Liver (tissue), 9 donors: ENCODE data around the gene ZNF550. TPM values are rescaled to one million over a fixed set of nuclear protein-coding genes. Genes with fewer than 3 reads are reported as not detected.
A peak's percentile ranks its signal among the peaks of the same experiment; 100 is the strongest.

Experiments
- DNase-seq: peaks from one replicate; pipeline ENCODE4 v3.0.0-alpha.2; 2017; ENCODE audit warnings: low spot score
- H3K27ac ChIP-seq, 2 donors: one replicate each; pipeline ENCODE4 v1.7.0; 2013; ENCODE audit warnings: inconsistent platforms in 2 of 2, low read length in 2 of 2, control low read depth in 1 of 2, low read depth in 1 of 2, mild to moderate bottlenecking in 1 of 2
- H3K27me3 ChIP-seq, 4 donors: one replicate each; pipeline versions ENCODE4 v1.6.1 to v1.7.0; 2013; ENCODE audit warnings: low read length in 3 of 4, inconsistent platforms in 1 of 4, mild to moderate bottlenecking in 1 of 4, moderate library complexity in 1 of 4; ENCODE audit not compliant: control insufficient read depth in 4 of 4, insufficient read depth in 4 of 4
- H3K36me3 ChIP-seq, 4 donors: one replicate each; pipeline versions ENCODE4 v1.6.1 to v1.7.0; 2013; ENCODE audit warnings: low read length in 3 of 4, mild to moderate bottlenecking in 3 of 4, low read depth in 1 of 4, moderate library complexity in 1 of 4; ENCODE audit not compliant: control insufficient read depth in 4 of 4, insufficient read depth in 3 of 4
- H3K4me1 ChIP-seq, 4 donors: one replicate each; pipeline versions ENCODE4 v1.6.1 to v1.7.0; 2013; ENCODE audit warnings: low read length in 3 of 4, mild to moderate bottlenecking in 3 of 4, moderate library complexity in 1 of 4; ENCODE audit not compliant: control insufficient read depth in 4 of 4, insufficient read depth in 4 of 4
- H3K4me3 ChIP-seq, 3 donors: one replicate each; pipeline versions ENCODE4 v1.6.1 to v1.7.0; 2013; ENCODE audit warnings: low read length in 3 of 3, control low read depth in 1 of 3, low read depth in 1 of 3, mild to moderate bottlenecking in 1 of 3
- H3K9ac ChIP-seq, 2 donors: one replicate each; pipeline ENCODE4 v1.7.0; 2013; ENCODE audit warnings: low read length in 2 of 2, mild to moderate bottlenecking in 2 of 2, moderate library complexity in 2 of 2, control low read depth in 1 of 2, low read depth in 1 of 2
- H3K9me3 ChIP-seq, 4 donors: one replicate each; pipeline versions ENCODE4 v1.6.1 to v1.7.0; 2013; ENCODE audit warnings: low read length in 3 of 4; ENCODE audit not compliant: control insufficient read depth in 4 of 4
- ATF3 ChIP-seq: IDR thresholded peaks from 2 replicates; pipeline ENCODE4 v1.6.1; 2016; ENCODE audit warnings: antibody characterized with exemption
- CTCF ChIP-seq: fragments of 150-350 bp; IDR thresholded peaks from 2 replicates; pipeline ENCODE4 v1.5.1; 2017; ENCODE audit warnings: improper control_type of control experiment, low read depth, low read length; ENCODE audit not compliant: missing input control
- EGR1 ChIP-seq, 2 donors: IDR thresholded peaks; 2 replicates each; pipeline ENCODE4 v1.6.1; 2016 to 2018; ENCODE audit warnings: antibody characterized with exemption in 2 of 2, low read depth in 2 of 2
- FOXA1 ChIP-seq: IDR thresholded peaks from 2 replicates; pipeline ENCODE4 v1.6.1; 2016; ENCODE audit warnings: antibody characterized with exemption
- FOXA2 ChIP-seq: IDR thresholded peaks from 2 replicates; pipeline ENCODE4 v1.6.1; 2016; ENCODE audit warnings: antibody characterized with exemption
- GABPA ChIP-seq, 2 donors: IDR thresholded peaks in 1 of 2; conservative IDR thresholded peaks in 1 of 2; 2 replicates each; pipeline ENCODE4 v1.6.1; 2016; ENCODE audit warnings: antibody characterized with exemption in 2 of 2, mild to moderate bottlenecking in 1 of 2, moderate library complexity in 1 of 2
- HNF4A ChIP-seq, 2 donors: conservative IDR thresholded peaks; 2 replicates each; pipeline ENCODE4 v1.6.1; 2016; ENCODE audit warnings: antibody characterized with exemption in 2 of 2, mild to moderate bottlenecking in 2 of 2
- HNF4G ChIP-seq: IDR thresholded peaks from 2 replicates; pipeline ENCODE4 v1.6.1; 2016; ENCODE audit warnings: antibody characterized with exemption
- JUND ChIP-seq, 2 donors: IDR thresholded peaks; 2 replicates each; pipeline ENCODE4 v1.6.1; 2016; ENCODE audit warnings: antibody characterized with exemption in 2 of 2
- MAX ChIP-seq: IDR thresholded peaks from 2 replicates; pipeline ENCODE4 v1.6.1; 2016; ENCODE audit warnings: antibody characterized with exemption
- NR2F2 ChIP-seq: IDR thresholded peaks from 2 replicates; pipeline ENCODE4 v1.6.1; 2016; ENCODE audit warnings: antibody characterized with exemption
- RAD21 ChIP-seq, 2 donors: IDR thresholded peaks; 2 replicates each; pipeline ENCODE4 v1.6.1; 2016; ENCODE audit warnings: antibody characterized with exemption in 2 of 2, mild to moderate bottlenecking in 2 of 2
- REST ChIP-seq: IDR thresholded peaks from 2 replicates; pipeline ENCODE4 v1.6.1; 2016; ENCODE audit warnings: antibody characterized with exemption, mild to moderate bottlenecking
- RXRA ChIP-seq, 2 donors: IDR thresholded peaks; 2 replicates each; pipeline ENCODE4 v1.6.1; 2017 to 2018; ENCODE audit warnings: antibody characterized with exemption in 2 of 2, mild to moderate bottlenecking in 1 of 2
- TAF1 ChIP-seq: conservative IDR thresholded peaks from 2 replicates; pipeline ENCODE4 v1.6.1; 2016; ENCODE audit warnings: antibody characterized with exemption, mild to moderate bottlenecking
- YY1 ChIP-seq: IDR thresholded peaks from 2 replicates; pipeline ENCODE4 v1.6.1; 2016; ENCODE audit warnings: antibody characterized with exemption, mild to moderate bottlenecking
- ZBTB33 ChIP-seq: IDR thresholded peaks from 2 replicates; pipeline ENCODE4 v1.6.1; 2016; ENCODE audit warnings: antibody characterized with exemption
- WGBS: extraction: QIAGEN DNeasy Blood & Tissue Kit; methylation state at CpG from one replicate; pipeline ENCODE4 v1.1.7; 2013; 5-methylcytosine and 5-hydroxymethylcytosine counted together
- polyA plus RNA-seq, 2 donors: library from polyadenylated mRNA; stranded (reverse) in 1 of 2; unstranded in 1 of 2; fragments of 200-250 nt in 1 of 2; fragments of >200 nt in 1 of 2; fragmentation: Nextera tagmentation in 1 of 2; extraction: Ambion mirVana in 1 of 2; gene quantifications; one replicate each; pipeline versions ENCODE4 v1.2.1 to v1.2.3, GENCODE V29; 2013 to 2015
- total RNA-seq, 2 donors: library from RNA; depleted of rRNA; stranded (reverse); fragments of >200 nt; gene quantifications; one replicate each; pipeline ENCODE4 v1.2.3, GENCODE V29; 2014
- donor health status: healthy.
- donor health status: healthy.
- donor health status: healthy.
- donor health status: healthy.
- donor health status: healthy.

The ZNF550 gene
- total and polyA plus RNA-seq, 4 donors, result 0.96 to 4.8 (median 3.7) TPM

- Histone ChIP-seq H3K36me3 (peaks cover 45 to 94% (median 88%) of the 10 kb centered on the region in 4 donors), H3K4me1 (no peaks in the 10 kb centered on the region), H3K9ac (no peak overlapping the region), H3K4me3 (peak overlapping the region in 2 of 3 donors; percentile 22 to 80), H3K27ac (no peak overlapping the region), H3K9me3 (peaks cover 54 to 97% (median 76%) of the 10 kb centered on the region in 4 donors), H3K27me3 (no peaks in the 10 kb centered on the region)
- WGBS, result 96% methylated on average over 1 of the region's 1 CpG
- DNase-seq, result no peak
- TF ChIP-seq FOXA1 (no peak), RXRA (IDR thresholded peaks at IDR 0.05) (no peak), MAX (no peak), TAF1 (no peak), HNF4G (no peak), REST (no peak), FOXA2 (no peak), RAD21 (IDR thresholded peaks at IDR 0.05) (no peak), HNF4A (conservative IDR thresholded peaks at IDR 0.05) (no peak), JUND (IDR thresholded peaks at IDR 0.05) (no peak), EGR1 (IDR thresholded peaks at IDR 0.05; ENCODE audit: low read depth in 2 of 2) (no peak), ATF3 (no peak), YY1 (no peak), CTCF (no peak)
Measured at GRCh38 chr19:57546513-57546912, 13.2 kb downstream of the ZNF550 start.

- Histone ChIP-seq H3K36me3 (peaks cover 11 to 69% (median 65%) of the 10 kb centered on the region in 4 donors), H3K4me3 (peak overlapping the region in 2 of 3 donors; percentile 51 to 78)
- 99% methylated on average over 7 of the region's 7 CpGs for WGBS
- TF ChIP-seq FOXA1, result no peak
- TF ChIP-seq ATF3, result no peak
- no peak for TF ChIP-seq TAF1
- TF ChIP-seq ZBTB33, result no peak
- no peak for TF ChIP-seq REST
- TF ChIP-seq EGR1 (IDR thresholded peaks at IDR 0.05; ENCODE audit: low read depth in 2 of 2), result no peak
- no peak for TF ChIP-seq HNF4G
- no peak for TF ChIP-seq RXRA (IDR thresholded peaks at IDR 0.05)
- TF ChIP-seq YY1, result no peak
- TF ChIP-seq RAD21 (IDR thresholded peaks at IDR 0.05), result no peak
- TF ChIP-seq FOXA2, result no peak
- TF ChIP-seq NR2F2, result no peak
- no peak for TF ChIP-seq HNF4A (conservative IDR thresholded peaks at IDR 0.05)
- TF ChIP-seq GABPA (IDR thresholded peaks at IDR 0.05 in 1 of 2, conservative IDR thresholded peaks at IDR 0.05 in 1 of 2), result no peak
- no peak for TF ChIP-seq JUND (IDR thresholded peaks at IDR 0.05)
Measured at GRCh38 chr19:57537953-57538547, 21.6 kb downstream of the ZNF550 start.

More at GRCh38 chr19:57537953-57538547, 21.6 kb downstream of the ZNF550 start:
- Histone ChIP-seq H3K4me1 (no peaks in the 10 kb centered on the region), H3K27me3 (no peaks in the 10 kb centered on the region), H3K9ac (no peak overlapping the region), H3K9me3 (peaks cover 60 to 97% (median 82%) of the 10 kb centered on the region in 4 donors), H3K27ac (no peak overlapping the region)
- no peak for DNase-seq
